HCT116 (cell line): ENCODE measurements around the gene STK24. TPM values are rescaled to one million over a fixed set of nuclear protein-coding genes. Genes with fewer than 3 reads are reported as not detected.

Experiments used
- ATAC-seq: fragments of 200-7000 bp; cut with Tn5 transposase; 2 replicates; pipeline ENCODE4 v1.9.1; 2020; ENCODE audit warnings: mild to moderate bottlenecking, moderate library complexity
- BruUV-seq: library from RNA; stranded (reverse); fragments of 400-500 nt; replicated peaks from 2 replicates; lab custom pipeline; 2021; lab: Mats Ljungman, UMichigan
- CTCF ChIA-PET: fragments of 300-600 bp; sonication (Branson Sonifier 250); formaldehyde crosslinking; loops from one replicate; lab custom pipeline; 2021; ENCODE audit warnings: antibody characterized with exemption; lab: Charles Lee
- POLR2A ChIA-PET: fragments of 300-600, 350-600 bp; sonication (Branson Sonifier 250); formaldehyde crosslinking; loops from one replicate; lab custom pipeline; 2021; ENCODE audit warnings: antibody characterized with exemption; lab: Charles Lee
- RAD21 ChIA-PET, 2 experiments: fragments of 300-600 bp; sonication (Branson Sonifier 250); formaldehyde crosslinking; loops; one replicate each; lab custom pipeline; 2023; ENCODE audit warnings: low total read pairs in 2 of 2; ENCODE audit not compliant: uncharacterized antibody in 2 of 2, unreplicated experiment in 2 of 2, low non-redundant PET in 1 of 2; lab: Charles Lee
- DNase-seq: peaks from one replicate; pipeline ENCODE4 v3.0.0-alpha.2; 2010; ENCODE audit warnings: low read depth, low spot score
- H2AFZ ChIP-seq: fragments of 200-600 bp; shearing (Covaris generic), sonication (generic); 2 replicates; pipeline ENCODE4 v1.6.1; 2017; ENCODE audit warnings: low read depth, mixed run types, mixed read lengths, antibody characterized with exemption, low read length; ENCODE audit not compliant: poor library complexity, severe bottlenecking
- H3K27ac ChIP-seq: 2 replicates; pipeline ENCODE4 v1.5.1; 2012; ENCODE audit warnings: low read depth, low read length
- H3K27me3 ChIP-seq: fragments of 200-600 bp; sonication (generic); 2 replicates; pipeline ENCODE4 v1.6.1; 2016; ENCODE audit warnings: mixed run types, low read length, mixed read lengths; ENCODE audit not compliant: insufficient read depth
- H3K36me3 ChIP-seq, 2 experiments: fragments of 200-500 bp in 1 of 2; fragments of 200-600 bp in 1 of 2; sonication (Bioruptor generic) in 1 of 2; sonication (generic) in 1 of 2; 2 replicates each; pipeline versions ENCODE4 v1.5.1 to v1.6.1; 2014 to 2016; ENCODE audit warnings: low read length in 2 of 2, inconsistent platforms in 1 of 2, mixed read lengths in 1 of 2, mixed run types in 1 of 2; ENCODE audit not compliant: insufficient read depth in 2 of 2, control insufficient read depth in 1 of 2
- H3K4me1 ChIP-seq, 2 experiments: fragments of 200-600 bp in 1 of 2; sonication (generic) in 1 of 2; 2 replicates each; pipeline versions ENCODE4 v1.5.1 to v1.6.1; 2012 to 2017; ENCODE audit warnings: low read length in 2 of 2, inconsistent platforms in 1 of 2, mild to moderate bottlenecking in 1 of 2, mixed read lengths in 1 of 2, mixed run types in 1 of 2, moderate library complexity in 1 of 2; ENCODE audit not compliant: insufficient read depth in 2 of 2, control insufficient read depth in 1 of 2
- H3K4me2 ChIP-seq: fragments of 200-600 bp; sonication (generic); 2 replicates; pipeline ENCODE4 v1.6.1; 2017; ENCODE audit warnings: mixed run types, low read length, mixed read lengths
- H3K4me3 ChIP-seq, 2 experiments: fragments of 200-600 bp in 1 of 2; sonication (generic) in 1 of 2; replicated peaks in 1 of 2; 2 replicates each; pipeline ENCODE4 v1.5.1; 2011 to 2016; ENCODE audit warnings: low read length in 2 of 2, control low read depth in 1 of 2, low read depth in 1 of 2, mild to moderate bottlenecking in 1 of 2, mixed read lengths in 1 of 2, mixed run types in 1 of 2
- H3K79me2 ChIP-seq: fragments of 200-600 bp; sonication (generic); 2 replicates; pipeline ENCODE4 v1.6.1; 2017; ENCODE audit warnings: mild to moderate bottlenecking, mixed run types, low read length, moderate library complexity, mixed read lengths; ENCODE audit not compliant: insufficient read depth
- H3K9ac ChIP-seq: fragments of 200-600 bp; sonication (generic); 2 replicates; pipeline ENCODE4 v1.6.1; 2016; ENCODE audit warnings: low read length, mixed read lengths
- H3K9me2 ChIP-seq: fragments of 200-600 bp; sonication (generic), shearing (Covaris generic); 2 replicates; pipeline ENCODE4 v1.6.1; 2017; ENCODE audit warnings: mixed run types, mild to moderate bottlenecking, moderate library complexity; ENCODE audit not compliant: insufficient read depth
- H3K9me3 ChIP-seq, 2 experiments: fragments of 200-500 bp in 1 of 2; fragments of 200-600 bp in 1 of 2; sonication (Bioruptor generic) in 1 of 2; sonication (generic) in 1 of 2; 2 replicates each; pipeline ENCODE4 v1.6.1; 2014 to 2017; ENCODE audit warnings: low read length in 2 of 2, mixed read lengths in 2 of 2, inconsistent platforms in 1 of 2, low read depth in 1 of 2, mild to moderate bottlenecking in 1 of 2, mixed run types in 1 of 2, moderate library complexity in 1 of 2; ENCODE audit not compliant: control insufficient read depth in 1 of 2, insufficient read depth in 1 of 2
- H4K20me1 ChIP-seq: fragments of 200-600 bp; sonication (generic), shearing (Covaris generic); 2 replicates; pipeline ENCODE4 v1.6.1; 2017; ENCODE audit warnings: mixed run types, mild to moderate bottlenecking, moderate library complexity; ENCODE audit not compliant: insufficient read depth
- EZH2 ChIP-seq: fragments of 200-600 bp; sonication (generic); IDR thresholded peaks from 2 replicates; pipeline ENCODE4 v1.6.1; 2017; ENCODE audit warnings: antibody characterized with exemption, mixed run types
- EZH2phosphoT487 ChIP-seq: fragments of 200-600 bp; IDR thresholded peaks from 2 replicates; pipeline ENCODE4 v1.6.1; 2018; ENCODE audit warnings: antibody characterized with exemption, borderline replicate concordance
- FOSL1 ChIP-seq: IDR thresholded peaks from 2 replicates; pipeline ENCODE4 v1.6.1; 2012; ENCODE audit warnings: low read depth
- JUND ChIP-seq: IDR thresholded peaks from 2 replicates; pipeline ENCODE4 v1.6.1; 2012
- POLR2A ChIP-seq: IDR thresholded peaks from 2 replicates; pipeline ENCODE4 v1.7.0; 2011; ENCODE audit warnings: borderline replicate concordance; ENCODE audit not compliant: insufficient read depth, insufficient read length; ENCODE audit errors: extremely low read depth
- RAD21 ChIP-seq: IDR thresholded peaks from 2 replicates; pipeline ENCODE4 v1.6.1; 2012; ENCODE audit warnings: low read depth, mild to moderate bottlenecking
- SIN3A ChIP-seq: IDR thresholded peaks from 2 replicates; pipeline ENCODE4 v1.6.1; 2012; ENCODE audit warnings: low read depth
- YY1 ChIP-seq: IDR thresholded peaks from 2 replicates; pipeline ENCODE4 v1.6.1; 2011; ENCODE audit warnings: low read length, low read depth, moderate library complexity, mild to moderate bottlenecking; ENCODE audit not compliant: insufficient replicate concordance; ENCODE audit errors: extremely low read depth
- ZNF274 ChIP-seq: fragments of 200-500 bp; sonication (Bioruptor generic); IDR thresholded peaks from 2 replicates; pipeline ENCODE4 v1.6.1; 2014; ENCODE audit warnings: mild to moderate bottlenecking, low read depth, low read length, inconsistent platforms
- intact Hi-C: fragments of 100-400 bp; cut with micrococcal nuclease; formaldehyde crosslinking; loops from 2 replicates; pipeline ENCODE4 v1.10.0; 2022
- total RNA-seq: library from RNA; stranded (reverse); gene quantifications from one replicate; pipeline ENCODE4 v1.2.1, GENCODE V29; 2021; ENCODE audit not compliant: unreplicated experiment
- TF ChIP-seq, protein P1 (sequence below), 3 experiments: fragments of 200-600 bp in 1 of 3; sonication (generic) in 1 of 3; IDR thresholded peaks in 2 of 3; conservative IDR thresholded peaks in 1 of 3; 2 replicates each; pipeline ENCODE4 v1.5.1; 2012 to 2017; ENCODE audit warnings: low read depth in 2 of 3, low read length in 2 of 3, antibody characterized with exemption in 1 of 3, borderline replicate concordance in 1 of 3, control low read depth in 1 of 3, mild to moderate bottlenecking in 1 of 3, mixed read lengths in 1 of 3, mixed run types in 1 of 3, moderate library complexity in 1 of 3; ENCODE audit not compliant: insufficient read depth in 1 of 3
- TF ChIP-seq, protein P2 (sequence below): IDR thresholded peaks from 2 replicates; pipeline ENCODE4 v1.6.1; 2012; ENCODE audit warnings: low read depth

The STK24 gene
- total RNA-seq, 1 experiment from 2014 or later: 137 TPM

DNA sequence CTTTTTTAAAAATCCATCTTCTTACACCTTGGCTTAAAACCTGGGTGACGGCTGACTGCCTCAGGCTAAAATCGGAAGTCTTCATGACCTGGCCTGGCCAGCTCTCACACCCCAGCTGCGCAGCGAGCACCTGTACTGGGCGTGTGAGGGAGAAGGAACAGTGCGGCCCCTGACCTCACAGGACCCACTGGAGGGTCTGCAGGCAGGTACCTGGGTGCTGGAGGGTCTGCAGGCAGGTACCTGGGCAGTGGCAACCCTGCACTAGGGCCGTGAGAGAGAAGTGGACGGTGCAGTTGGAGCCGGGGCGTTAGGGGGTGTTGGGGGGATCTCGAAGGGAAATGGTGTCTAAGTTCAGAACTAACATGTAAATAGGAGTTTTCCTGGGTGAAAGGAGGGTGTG lies 144.3 kb downstream of the STK24 start:
- ChIA-PET POLR2A (no interaction called here), CTCF (interaction anchor here (1.0 kb wide), 1 partner anchor 399 kb away, joined by 3 read pairs; no protein-coding TSS in a partner anchor), RAD21 (no interaction called here)
- no peak overlapping the region for H3K27ac ChIP-seq
- no peaks in the 10 kb centered on the region for H3K9me2 ChIP-seq
- H3K4me2 ChIP-seq: no peak overlapping the region
- no peak for TF ChIP-seq EZH2phosphoT487
- H3K79me2 ChIP-seq: no peaks in the 10 kb centered on the region
- no peaks in the 10 kb centered on the region for H4K20me1 ChIP-seq
- no peak overlapping the region for H2AFZ ChIP-seq
- peaks cover 0 to 4% of the 10 kb centered on the region in 2 experiments; a peak in 1 of 4 replicates for H3K4me1 ChIP-seq
- H3K4me3 ChIP-seq: no peak overlapping the region
- intact Hi-C loops: no loop called here
- H3K27me3 ChIP-seq: no peaks in the 10 kb centered on the region
- ATAC-seq (no peak), DNase-seq (no peak)
- BruUV-seq: no TSS peak
- H3K9ac ChIP-seq: no peak overlapping the region
- no peaks in the 10 kb centered on the region for H3K36me3 ChIP-seq
- no peaks in the 10 kb centered on the region for H3K9me3 ChIP-seq

DNA sequence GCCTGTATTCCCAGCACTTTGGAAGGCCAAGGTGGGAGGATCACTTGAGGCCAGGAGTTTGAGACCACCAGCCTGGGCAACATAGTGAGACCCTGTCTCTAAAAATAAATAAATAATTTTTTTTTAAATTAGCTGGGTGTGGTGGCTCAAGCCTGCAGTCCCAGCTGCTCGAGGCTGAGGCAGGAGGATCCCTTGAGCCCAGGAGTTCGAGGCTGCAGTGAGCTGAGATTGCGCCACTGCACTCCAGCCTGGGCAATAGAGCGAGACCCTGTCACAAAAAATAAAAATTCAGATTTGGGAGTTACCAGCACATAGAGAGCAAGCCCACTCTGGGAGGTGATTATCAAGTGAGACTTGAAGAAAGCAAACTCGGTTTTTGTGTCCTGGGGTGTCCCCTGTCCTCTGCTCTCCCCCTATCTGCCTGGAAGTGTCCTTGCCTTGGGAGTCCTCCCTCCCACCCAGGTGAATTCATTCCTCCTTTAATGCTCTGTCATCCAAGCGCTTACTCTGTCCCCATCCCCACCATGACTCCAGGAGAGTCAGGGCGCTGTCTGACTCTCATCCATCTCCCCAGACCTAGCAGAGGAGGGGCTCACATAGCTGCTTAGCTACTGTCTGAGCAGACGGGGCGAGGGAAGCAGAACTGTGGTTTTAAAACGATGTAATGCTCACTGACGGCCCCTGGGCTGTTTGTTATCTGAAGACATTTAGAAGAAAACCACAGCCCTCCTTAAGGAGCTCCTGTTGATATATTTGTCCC lies 146.8 kb downstream of the STK24 start:
- no peaks in the 10 kb centered on the region for H3K9me3 ChIP-seq
- ATAC-seq (no peak), DNase-seq (no peak)
- BruUV-seq: no TSS peak
- no peaks in the 10 kb centered on the region for H3K9me2 ChIP-seq
- no peak for TF ChIP-seq EZH2
- no peak for TF ChIP-seq RAD21
- no peak for TF ChIP-seq FOSL1
- TF ChIP-seq JUND: no peak
- TF ChIP-seq SIN3A: no peak
- TF ChIP-seq, protein P1, sequence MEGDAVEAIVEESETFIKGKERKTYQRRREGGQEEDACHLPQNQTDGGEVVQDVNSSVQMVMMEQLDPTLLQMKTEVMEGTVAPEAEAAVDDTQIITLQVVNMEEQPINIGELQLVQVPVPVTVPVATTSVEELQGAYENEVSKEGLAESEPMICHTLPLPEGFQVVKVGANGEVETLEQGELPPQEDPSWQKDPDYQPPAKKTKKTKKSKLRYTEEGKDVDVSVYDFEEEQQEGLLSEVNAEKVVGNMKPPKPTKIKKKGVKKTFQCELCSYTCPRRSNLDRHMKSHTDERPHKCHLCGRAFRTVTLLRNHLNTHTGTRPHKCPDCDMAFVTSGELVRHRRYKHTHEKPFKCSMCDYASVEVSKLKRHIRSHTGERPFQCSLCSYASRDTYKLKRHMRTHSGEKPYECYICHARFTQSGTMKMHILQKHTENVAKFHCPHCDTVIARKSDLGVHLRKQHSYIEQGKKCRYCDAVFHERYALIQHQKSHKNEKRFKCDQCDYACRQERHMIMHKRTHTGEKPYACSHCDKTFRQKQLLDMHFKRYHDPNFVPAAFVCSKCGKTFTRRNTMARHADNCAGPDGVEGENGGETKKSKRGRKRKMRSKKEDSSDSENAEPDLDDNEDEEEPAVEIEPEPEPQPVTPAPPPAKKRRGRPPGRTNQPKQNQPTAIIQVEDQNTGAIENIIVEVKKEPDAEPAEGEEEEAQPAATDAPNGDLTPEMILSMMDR (IDR thresholded peaks at IDR 0.05 in 2 of 3, conservative IDR thresholded peaks at IDR 0.05 in 1 of 3; ENCODE audit: borderline replicate concordance in 1 of 3, insufficient read depth in 1 of 3, low read depth in 2 of 3, low read length in 2 of 3): no peak
- no peak for TF ChIP-seq YY1
- TF ChIP-seq, protein P2, sequence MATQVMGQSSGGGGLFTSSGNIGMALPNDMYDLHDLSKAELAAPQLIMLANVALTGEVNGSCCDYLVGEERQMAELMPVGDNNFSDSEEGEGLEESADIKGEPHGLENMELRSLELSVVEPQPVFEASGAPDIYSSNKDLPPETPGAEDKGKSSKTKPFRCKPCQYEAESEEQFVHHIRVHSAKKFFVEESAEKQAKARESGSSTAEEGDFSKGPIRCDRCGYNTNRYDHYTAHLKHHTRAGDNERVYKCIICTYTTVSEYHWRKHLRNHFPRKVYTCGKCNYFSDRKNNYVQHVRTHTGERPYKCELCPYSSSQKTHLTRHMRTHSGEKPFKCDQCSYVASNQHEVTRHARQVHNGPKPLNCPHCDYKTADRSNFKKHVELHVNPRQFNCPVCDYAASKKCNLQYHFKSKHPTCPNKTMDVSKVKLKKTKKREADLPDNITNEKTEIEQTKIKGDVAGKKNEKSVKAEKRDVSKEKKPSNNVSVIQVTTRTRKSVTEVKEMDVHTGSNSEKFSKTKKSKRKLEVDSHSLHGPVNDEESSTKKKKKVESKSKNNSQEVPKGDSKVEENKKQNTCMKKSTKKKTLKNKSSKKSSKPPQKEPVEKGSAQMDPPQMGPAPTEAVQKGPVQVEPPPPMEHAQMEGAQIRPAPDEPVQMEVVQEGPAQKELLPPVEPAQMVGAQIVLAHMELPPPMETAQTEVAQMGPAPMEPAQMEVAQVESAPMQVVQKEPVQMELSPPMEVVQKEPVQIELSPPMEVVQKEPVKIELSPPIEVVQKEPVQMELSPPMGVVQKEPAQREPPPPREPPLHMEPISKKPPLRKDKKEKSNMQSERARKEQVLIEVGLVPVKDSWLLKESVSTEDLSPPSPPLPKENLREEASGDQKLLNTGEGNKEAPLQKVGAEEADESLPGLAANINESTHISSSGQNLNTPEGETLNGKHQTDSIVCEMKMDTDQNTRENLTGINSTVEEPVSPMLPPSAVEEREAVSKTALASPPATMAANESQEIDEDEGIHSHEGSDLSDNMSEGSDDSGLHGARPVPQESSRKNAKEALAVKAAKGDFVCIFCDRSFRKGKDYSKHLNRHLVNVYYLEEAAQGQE: no peak
- no peak for TF ChIP-seq ZNF274
- no peak for TF ChIP-seq POLR2A
- CTCF ChIA-PET: interaction anchor here (1.3 to 1.7 kb wide), 2 partner anchors 397 to 574 kb away, joined by 6 to 8 read pairs; no protein-coding TSS in a partner anchor
- no peaks in the 10 kb centered on the region for H4K20me1 ChIP-seq
- H3K4me2 ChIP-seq: no peak overlapping the region
- peaks cover 0 to 4% of the 10 kb centered on the region in 2 experiments; a peak in 1 of 4 replicates for H3K4me1 ChIP-seq
- intact Hi-C loops: loop anchor here (2.0 kb wide), 2 partner anchors 287 to 397 kb away; partner anchors contain the start of gene FARP1
- no peak overlapping the region for H3K9ac ChIP-seq
- H3K36me3 ChIP-seq: no peaks in the 10 kb centered on the region
- H3K27me3 ChIP-seq: no peaks in the 10 kb centered on the region
- H3K4me3 ChIP-seq: no peak overlapping the region
- no peak overlapping the region for H3K27ac ChIP-seq
- POLR2A ChIA-PET: no interaction called here
- H3K79me2 ChIP-seq: no peaks in the 10 kb centered on the region
- H2AFZ ChIP-seq: no peak overlapping the region
- RAD21 ChIA-PET: interaction anchor here in 1 of 2 experiments (1.1 kb wide), 1 partner anchor 574 kb away, joined by 3 read pairs; no protein-coding TSS in a partner anchor
